ENCODE measurements around the gene PLET1.

DNA sequence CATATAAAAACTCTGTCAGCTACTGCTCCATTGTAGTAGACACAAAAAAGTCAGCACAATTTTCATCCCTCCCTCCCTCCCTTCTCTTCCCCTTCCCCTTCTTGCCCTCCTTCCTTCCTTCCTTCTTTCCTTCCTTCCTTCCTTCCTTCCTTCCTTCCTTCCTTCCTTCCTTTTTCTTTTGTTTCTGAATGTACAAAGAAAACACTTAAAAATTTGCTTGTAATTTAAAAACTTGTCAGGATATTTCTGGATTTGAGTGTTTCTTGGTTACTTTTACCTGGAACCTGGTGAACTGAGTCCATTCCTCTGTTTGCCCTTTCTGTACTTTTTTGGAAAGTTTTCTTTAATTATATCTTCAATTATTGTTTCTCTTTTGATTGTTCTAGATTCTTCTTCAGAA lies 31.5 kb upstream of the PLET1 start:
- TF ChIP-seq, protein P1, sequence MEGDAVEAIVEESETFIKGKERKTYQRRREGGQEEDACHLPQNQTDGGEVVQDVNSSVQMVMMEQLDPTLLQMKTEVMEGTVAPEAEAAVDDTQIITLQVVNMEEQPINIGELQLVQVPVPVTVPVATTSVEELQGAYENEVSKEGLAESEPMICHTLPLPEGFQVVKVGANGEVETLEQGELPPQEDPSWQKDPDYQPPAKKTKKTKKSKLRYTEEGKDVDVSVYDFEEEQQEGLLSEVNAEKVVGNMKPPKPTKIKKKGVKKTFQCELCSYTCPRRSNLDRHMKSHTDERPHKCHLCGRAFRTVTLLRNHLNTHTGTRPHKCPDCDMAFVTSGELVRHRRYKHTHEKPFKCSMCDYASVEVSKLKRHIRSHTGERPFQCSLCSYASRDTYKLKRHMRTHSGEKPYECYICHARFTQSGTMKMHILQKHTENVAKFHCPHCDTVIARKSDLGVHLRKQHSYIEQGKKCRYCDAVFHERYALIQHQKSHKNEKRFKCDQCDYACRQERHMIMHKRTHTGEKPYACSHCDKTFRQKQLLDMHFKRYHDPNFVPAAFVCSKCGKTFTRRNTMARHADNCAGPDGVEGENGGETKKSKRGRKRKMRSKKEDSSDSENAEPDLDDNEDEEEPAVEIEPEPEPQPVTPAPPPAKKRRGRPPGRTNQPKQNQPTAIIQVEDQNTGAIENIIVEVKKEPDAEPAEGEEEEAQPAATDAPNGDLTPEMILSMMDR (IDR thresholded peaks at IDR 0.05) = no peak
- no peak for TF ChIP-seq POLR2A (IDR thresholded peaks at IDR 0.05)

Measured in adrenal gland (tissue), 5 donors.